HCT116 (cell line): ENCODE data around the gene EEIG1. TPM values are rescaled to one million over a fixed set of nuclear protein-coding genes. Genes with fewer than 3 reads are reported as not detected.

Source experiments
- ATAC-seq: fragments of 200-7000 bp; cut with Tn5 transposase; 2 replicates; pipeline ENCODE4 v1.9.1; 2020; ENCODE audit warnings: mild to moderate bottlenecking, moderate library complexity
- BruUV-seq: library from RNA; stranded (reverse); fragments of 400-500 nt; replicated peaks from 2 replicates; lab custom pipeline; 2021; lab: Mats Ljungman, UMichigan
- CTCF ChIA-PET: fragments of 300-600 bp; sonication (Branson Sonifier 250); formaldehyde crosslinking; loops from one replicate; lab custom pipeline; 2021; ENCODE audit warnings: antibody characterized with exemption; lab: Charles Lee
- POLR2A ChIA-PET: fragments of 300-600, 350-600 bp; sonication (Branson Sonifier 250); formaldehyde crosslinking; loops from one replicate; lab custom pipeline; 2021; ENCODE audit warnings: antibody characterized with exemption; lab: Charles Lee
- RAD21 ChIA-PET, 2 experiments: fragments of 300-600 bp; sonication (Branson Sonifier 250); formaldehyde crosslinking; loops; one replicate each; lab custom pipeline; 2023; ENCODE audit warnings: low total read pairs in 2 of 2; ENCODE audit not compliant: uncharacterized antibody in 2 of 2, unreplicated experiment in 2 of 2, low non-redundant PET in 1 of 2; lab: Charles Lee
- DNase-seq: peaks from one replicate; pipeline ENCODE4 v3.0.0-alpha.2; 2010; ENCODE audit warnings: low read depth, low spot score
- H2AFZ ChIP-seq: fragments of 200-600 bp; shearing (Covaris generic), sonication (generic); 2 replicates; pipeline ENCODE4 v1.6.1; 2017; ENCODE audit warnings: low read depth, mixed run types, mixed read lengths, antibody characterized with exemption, low read length; ENCODE audit not compliant: poor library complexity, severe bottlenecking
- H3K27ac ChIP-seq: 2 replicates; pipeline ENCODE4 v1.5.1; 2012; ENCODE audit warnings: low read depth, low read length
- H3K27me3 ChIP-seq: fragments of 200-600 bp; sonication (generic); 2 replicates; pipeline ENCODE4 v1.6.1; 2016; ENCODE audit warnings: mixed run types, low read length, mixed read lengths; ENCODE audit not compliant: insufficient read depth
- H3K36me3 ChIP-seq, 2 experiments: fragments of 200-500 bp in 1 of 2; fragments of 200-600 bp in 1 of 2; sonication (Bioruptor generic) in 1 of 2; sonication (generic) in 1 of 2; 2 replicates each; pipeline versions ENCODE4 v1.5.1 to v1.6.1; 2014 to 2016; ENCODE audit warnings: low read length in 2 of 2, inconsistent platforms in 1 of 2, mixed read lengths in 1 of 2, mixed run types in 1 of 2; ENCODE audit not compliant: insufficient read depth in 2 of 2, control insufficient read depth in 1 of 2
- H3K4me1 ChIP-seq, 2 experiments: fragments of 200-600 bp in 1 of 2; sonication (generic) in 1 of 2; 2 replicates each; pipeline versions ENCODE4 v1.5.1 to v1.6.1; 2012 to 2017; ENCODE audit warnings: low read length in 2 of 2, inconsistent platforms in 1 of 2, mild to moderate bottlenecking in 1 of 2, mixed read lengths in 1 of 2, mixed run types in 1 of 2, moderate library complexity in 1 of 2; ENCODE audit not compliant: insufficient read depth in 2 of 2, control insufficient read depth in 1 of 2
- H3K4me2 ChIP-seq: fragments of 200-600 bp; sonication (generic); 2 replicates; pipeline ENCODE4 v1.6.1; 2017; ENCODE audit warnings: mixed run types, low read length, mixed read lengths
- H3K4me3 ChIP-seq, 2 experiments: fragments of 200-600 bp in 1 of 2; sonication (generic) in 1 of 2; replicated peaks in 1 of 2; 2 replicates each; pipeline ENCODE4 v1.5.1; 2011 to 2016; ENCODE audit warnings: low read length in 2 of 2, control low read depth in 1 of 2, low read depth in 1 of 2, mild to moderate bottlenecking in 1 of 2, mixed read lengths in 1 of 2, mixed run types in 1 of 2
- H3K79me2 ChIP-seq: fragments of 200-600 bp; sonication (generic); 2 replicates; pipeline ENCODE4 v1.6.1; 2017; ENCODE audit warnings: mild to moderate bottlenecking, mixed run types, low read length, moderate library complexity, mixed read lengths; ENCODE audit not compliant: insufficient read depth
- H3K9ac ChIP-seq: fragments of 200-600 bp; sonication (generic); 2 replicates; pipeline ENCODE4 v1.6.1; 2016; ENCODE audit warnings: low read length, mixed read lengths
- H3K9me2 ChIP-seq: fragments of 200-600 bp; sonication (generic), shearing (Covaris generic); 2 replicates; pipeline ENCODE4 v1.6.1; 2017; ENCODE audit warnings: mixed run types, mild to moderate bottlenecking, moderate library complexity; ENCODE audit not compliant: insufficient read depth
- H3K9me3 ChIP-seq, 2 experiments: fragments of 200-500 bp in 1 of 2; fragments of 200-600 bp in 1 of 2; sonication (Bioruptor generic) in 1 of 2; sonication (generic) in 1 of 2; 2 replicates each; pipeline ENCODE4 v1.6.1; 2014 to 2017; ENCODE audit warnings: low read length in 2 of 2, mixed read lengths in 2 of 2, inconsistent platforms in 1 of 2, low read depth in 1 of 2, mild to moderate bottlenecking in 1 of 2, mixed run types in 1 of 2, moderate library complexity in 1 of 2; ENCODE audit not compliant: control insufficient read depth in 1 of 2, insufficient read depth in 1 of 2
- H4K20me1 ChIP-seq: fragments of 200-600 bp; sonication (generic), shearing (Covaris generic); 2 replicates; pipeline ENCODE4 v1.6.1; 2017; ENCODE audit warnings: mixed run types, mild to moderate bottlenecking, moderate library complexity; ENCODE audit not compliant: insufficient read depth
- EGR1 ChIP-seq: IDR thresholded peaks from 2 replicates; pipeline ENCODE4 v1.6.1; 2012; ENCODE audit warnings: low read depth
- ELF1 ChIP-seq: IDR thresholded peaks from 2 replicates; pipeline ENCODE4 v1.6.1; 2012; ENCODE audit warnings: low read depth, borderline replicate concordance
- FOSL1 ChIP-seq: IDR thresholded peaks from 2 replicates; pipeline ENCODE4 v1.6.1; 2012; ENCODE audit warnings: low read depth
- JUND ChIP-seq: IDR thresholded peaks from 2 replicates; pipeline ENCODE4 v1.6.1; 2012
- POLR2A ChIP-seq: IDR thresholded peaks from 2 replicates; pipeline ENCODE4 v1.7.0; 2011; ENCODE audit warnings: borderline replicate concordance; ENCODE audit not compliant: insufficient read depth, insufficient read length; ENCODE audit errors: extremely low read depth
- POLR2AphosphoS5 ChIP-seq: IDR thresholded peaks from 2 replicates; pipeline ENCODE4 v1.6.1; 2011; ENCODE audit warnings: mild to moderate bottlenecking, low read depth, low read length, moderate library complexity
- SIN3A ChIP-seq: IDR thresholded peaks from 2 replicates; pipeline ENCODE4 v1.6.1; 2012; ENCODE audit warnings: low read depth
- SP1 ChIP-seq: IDR thresholded peaks from 2 replicates; pipeline ENCODE4 v1.6.1; 2012; ENCODE audit warnings: low read depth
- SRF ChIP-seq: IDR thresholded peaks from 2 replicates; pipeline ENCODE4 v1.6.1; 2012; ENCODE audit warnings: low read depth
- TCF7L2 ChIP-seq: IDR thresholded peaks from 2 replicates; pipeline ENCODE4 v1.7.0; 2011; ENCODE audit warnings: borderline replicate concordance, inconsistent platforms; ENCODE audit not compliant: insufficient read depth, insufficient read length; ENCODE audit errors: extremely low read depth
- YY1 ChIP-seq: IDR thresholded peaks from 2 replicates; pipeline ENCODE4 v1.6.1; 2011; ENCODE audit warnings: low read length, low read depth, moderate library complexity, mild to moderate bottlenecking; ENCODE audit not compliant: insufficient replicate concordance; ENCODE audit errors: extremely low read depth
- ZFX ChIP-seq: fragments of 450-650 bp; IDR thresholded peaks from 2 replicates; pipeline ENCODE4 v1.6.1; 2017
- intact Hi-C: fragments of 100-400 bp; cut with micrococcal nuclease; formaldehyde crosslinking; loops from 2 replicates; pipeline ENCODE4 v1.10.0; 2022
- total RNA-seq: library from RNA; stranded (reverse); gene quantifications from one replicate; pipeline ENCODE4 v1.2.1, GENCODE V29; 2021; ENCODE audit not compliant: unreplicated experiment
- TF ChIP-seq, protein P1 (sequence below): IDR thresholded peaks from 2 replicates; pipeline ENCODE4 v1.6.1; 2011; ENCODE audit warnings: mild to moderate bottlenecking, low read length, moderate library complexity; ENCODE audit not compliant: insufficient replicate concordance; ENCODE audit errors: extremely low read depth
- TF ChIP-seq, protein P2 (sequence below): IDR thresholded peaks from 2 replicates; pipeline ENCODE4 v1.6.1; 2012; ENCODE audit warnings: low read depth
- TF ChIP-seq, protein P3 (sequence below): IDR thresholded peaks from 2 replicates; pipeline ENCODE4 v1.6.1; 2012
- TF ChIP-seq, protein P4 (sequence below), 3 experiments: fragments of 200-600 bp in 1 of 3; sonication (generic) in 1 of 3; IDR thresholded peaks in 2 of 3; conservative IDR thresholded peaks in 1 of 3; 2 replicates each; pipeline ENCODE4 v1.5.1; 2012 to 2017; ENCODE audit warnings: low read depth in 2 of 3, low read length in 2 of 3, antibody characterized with exemption in 1 of 3, borderline replicate concordance in 1 of 3, control low read depth in 1 of 3, mild to moderate bottlenecking in 1 of 3, mixed read lengths in 1 of 3, mixed run types in 1 of 3, moderate library complexity in 1 of 3; ENCODE audit not compliant: insufficient read depth in 1 of 3
- TF ChIP-seq, protein P5 (sequence below): IDR thresholded peaks from 2 replicates; pipeline ENCODE4 v1.6.1; 2012

The EEIG1 gene
- total RNA-seq, 1 experiment from 2014 or later, result 44.2 TPM

GRCh38 chr9:128022886-128023285 lies 42.1 kb upstream of the EEIG1 start:
- no peak overlapping the region for H3K27ac ChIP-seq
- BruUV-seq, result no TSS peak
- no peak for ATAC-seq
- TF ChIP-seq JUND, result no peak
- no peak for TF ChIP-seq ZFX
- TF ChIP-seq YY1, result no peak
- TF ChIP-seq POLR2A, result no peak
- TF ChIP-seq, protein P1, sequence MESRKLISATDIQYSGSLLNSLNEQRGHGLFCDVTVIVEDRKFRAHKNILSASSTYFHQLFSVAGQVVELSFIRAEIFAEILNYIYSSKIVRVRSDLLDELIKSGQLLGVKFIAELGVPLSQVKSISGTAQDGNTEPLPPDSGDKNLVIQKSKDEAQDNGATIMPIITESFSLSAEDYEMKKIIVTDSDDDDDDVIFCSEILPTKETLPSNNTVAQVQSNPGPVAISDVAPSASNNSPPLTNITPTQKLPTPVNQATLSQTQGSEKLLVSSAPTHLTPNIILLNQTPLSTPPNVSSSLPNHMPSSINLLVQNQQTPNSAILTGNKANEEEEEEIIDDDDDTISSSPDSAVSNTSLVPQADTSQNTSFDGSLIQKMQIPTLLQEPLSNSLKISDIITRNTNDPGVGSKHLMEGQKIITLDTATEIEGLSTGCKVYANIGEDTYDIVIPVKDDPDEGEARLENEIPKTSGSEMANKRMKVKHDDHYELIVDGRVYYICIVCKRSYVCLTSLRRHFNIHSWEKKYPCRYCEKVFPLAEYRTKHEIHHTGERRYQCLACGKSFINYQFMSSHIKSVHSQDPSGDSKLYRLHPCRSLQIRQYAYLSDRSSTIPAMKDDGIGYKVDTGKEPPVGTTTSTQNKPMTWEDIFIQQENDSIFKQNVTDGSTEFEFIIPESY, result no peak
- TF ChIP-seq SIN3A, result no peak
- TF ChIP-seq ELF1, result no peak
- TF ChIP-seq TCF7L2, result no peak
- TF ChIP-seq, protein P2, sequence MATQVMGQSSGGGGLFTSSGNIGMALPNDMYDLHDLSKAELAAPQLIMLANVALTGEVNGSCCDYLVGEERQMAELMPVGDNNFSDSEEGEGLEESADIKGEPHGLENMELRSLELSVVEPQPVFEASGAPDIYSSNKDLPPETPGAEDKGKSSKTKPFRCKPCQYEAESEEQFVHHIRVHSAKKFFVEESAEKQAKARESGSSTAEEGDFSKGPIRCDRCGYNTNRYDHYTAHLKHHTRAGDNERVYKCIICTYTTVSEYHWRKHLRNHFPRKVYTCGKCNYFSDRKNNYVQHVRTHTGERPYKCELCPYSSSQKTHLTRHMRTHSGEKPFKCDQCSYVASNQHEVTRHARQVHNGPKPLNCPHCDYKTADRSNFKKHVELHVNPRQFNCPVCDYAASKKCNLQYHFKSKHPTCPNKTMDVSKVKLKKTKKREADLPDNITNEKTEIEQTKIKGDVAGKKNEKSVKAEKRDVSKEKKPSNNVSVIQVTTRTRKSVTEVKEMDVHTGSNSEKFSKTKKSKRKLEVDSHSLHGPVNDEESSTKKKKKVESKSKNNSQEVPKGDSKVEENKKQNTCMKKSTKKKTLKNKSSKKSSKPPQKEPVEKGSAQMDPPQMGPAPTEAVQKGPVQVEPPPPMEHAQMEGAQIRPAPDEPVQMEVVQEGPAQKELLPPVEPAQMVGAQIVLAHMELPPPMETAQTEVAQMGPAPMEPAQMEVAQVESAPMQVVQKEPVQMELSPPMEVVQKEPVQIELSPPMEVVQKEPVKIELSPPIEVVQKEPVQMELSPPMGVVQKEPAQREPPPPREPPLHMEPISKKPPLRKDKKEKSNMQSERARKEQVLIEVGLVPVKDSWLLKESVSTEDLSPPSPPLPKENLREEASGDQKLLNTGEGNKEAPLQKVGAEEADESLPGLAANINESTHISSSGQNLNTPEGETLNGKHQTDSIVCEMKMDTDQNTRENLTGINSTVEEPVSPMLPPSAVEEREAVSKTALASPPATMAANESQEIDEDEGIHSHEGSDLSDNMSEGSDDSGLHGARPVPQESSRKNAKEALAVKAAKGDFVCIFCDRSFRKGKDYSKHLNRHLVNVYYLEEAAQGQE, result no peak
- TF ChIP-seq SP1, result no peak
- TF ChIP-seq, protein P3, sequence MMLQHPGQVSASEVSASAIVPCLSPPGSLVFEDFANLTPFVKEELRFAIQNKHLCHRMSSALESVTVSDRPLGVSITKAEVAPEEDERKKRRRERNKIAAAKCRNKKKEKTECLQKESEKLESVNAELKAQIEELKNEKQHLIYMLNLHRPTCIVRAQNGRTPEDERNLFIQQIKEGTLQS, result no peak
- TF ChIP-seq POLR2AphosphoS5, result no peak
- TF ChIP-seq, protein P4, sequence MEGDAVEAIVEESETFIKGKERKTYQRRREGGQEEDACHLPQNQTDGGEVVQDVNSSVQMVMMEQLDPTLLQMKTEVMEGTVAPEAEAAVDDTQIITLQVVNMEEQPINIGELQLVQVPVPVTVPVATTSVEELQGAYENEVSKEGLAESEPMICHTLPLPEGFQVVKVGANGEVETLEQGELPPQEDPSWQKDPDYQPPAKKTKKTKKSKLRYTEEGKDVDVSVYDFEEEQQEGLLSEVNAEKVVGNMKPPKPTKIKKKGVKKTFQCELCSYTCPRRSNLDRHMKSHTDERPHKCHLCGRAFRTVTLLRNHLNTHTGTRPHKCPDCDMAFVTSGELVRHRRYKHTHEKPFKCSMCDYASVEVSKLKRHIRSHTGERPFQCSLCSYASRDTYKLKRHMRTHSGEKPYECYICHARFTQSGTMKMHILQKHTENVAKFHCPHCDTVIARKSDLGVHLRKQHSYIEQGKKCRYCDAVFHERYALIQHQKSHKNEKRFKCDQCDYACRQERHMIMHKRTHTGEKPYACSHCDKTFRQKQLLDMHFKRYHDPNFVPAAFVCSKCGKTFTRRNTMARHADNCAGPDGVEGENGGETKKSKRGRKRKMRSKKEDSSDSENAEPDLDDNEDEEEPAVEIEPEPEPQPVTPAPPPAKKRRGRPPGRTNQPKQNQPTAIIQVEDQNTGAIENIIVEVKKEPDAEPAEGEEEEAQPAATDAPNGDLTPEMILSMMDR (IDR thresholded peaks at IDR 0.05 in 2 of 3, conservative IDR thresholded peaks at IDR 0.05 in 1 of 3; ENCODE audit: borderline replicate concordance in 1 of 3, insufficient read depth in 1 of 3, low read depth in 2 of 3, low read length in 2 of 3), result no peak
- no peak for TF ChIP-seq EGR1
- TF ChIP-seq, protein P5, sequence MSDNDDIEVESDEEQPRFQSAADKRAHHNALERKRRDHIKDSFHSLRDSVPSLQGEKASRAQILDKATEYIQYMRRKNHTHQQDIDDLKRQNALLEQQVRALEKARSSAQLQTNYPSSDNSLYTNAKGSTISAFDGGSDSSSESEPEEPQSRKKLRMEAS, result no peak
- TF ChIP-seq FOSL1, result no peak
- no peak for TF ChIP-seq SRF
- TF ChIP-seq, all 23 proteins: peak for 0
- no peak overlapping the region for H3K9ac ChIP-seq
- DNase-seq, result no peak
- H3K36me3 ChIP-seq, result no peaks in the 10 kb centered on the region
- no peak overlapping the region for H3K4me3 ChIP-seq
- intact Hi-C loops, result no loop called here
- H3K4me1 ChIP-seq, result peaks cover 0 to 15% of the 10 kb centered on the region in 2 experiments; a peak in 2 of 4 replicates
- ChIA-PET POLR2A (no interaction called here), RAD21 (no interaction called here), CTCF (no interaction called here)
- no peak overlapping the region for H3K4me2 ChIP-seq
- no peaks in the 10 kb centered on the region for H3K27me3 ChIP-seq
- no peaks in the 10 kb centered on the region for H3K9me2 ChIP-seq
- no peaks in the 10 kb centered on the region for H3K9me3 ChIP-seq
- H3K79me2 ChIP-seq, result no peaks in the 10 kb centered on the region
- H2AFZ ChIP-seq, result no peak overlapping the region
- H4K20me1 ChIP-seq, result no peaks in the 10 kb centered on the region
